Measurements from ENCODE around the gene CXCL12.
A peak's percentile ranks its signal among the peaks of the same experiment; 100 is the strongest.

Gene CXCL12

GRCh38 chr10:44424957-44425356 lies 40.1 kb upstream of the CXCL12 start:
- Mint-ChIP-seq H3K4me3 (no peak overlapping the region), H3K4me1 (peaks cover 31% of the 10 kb centered on the region), H3K36me3 (ENCODE audit: low read depth) (no peaks in the 10 kb centered on the region), H3K27ac (peak overlapping the region; percentile 23 to 87 (median 87)), H3K9me3 (peaks cover 12% of the 10 kb centered on the region), H3K27me3 (ENCODE audit: low read depth) (peaks cover 32% of the 10 kb centered on the region)
- no peak for TF ChIP-seq CTCF (IDR thresholded peaks at IDR 0.05; ENCODE audit: unreplicated experiment in 3 of 3)

- H3K4me1 Mint-ChIP-seq, result peaks cover 31% of the 10 kb centered on the region
- no peak overlapping the region for H3K4me3 Mint-ChIP-seq
- H3K27ac Mint-ChIP-seq, result peak overlapping the region in 2 of 3 experiments; percentile 23 to 87
- no peaks in the 10 kb centered on the region for H3K36me3 Mint-ChIP-seq (ENCODE audit: low read depth)
- no peak for TF ChIP-seq CTCF (IDR thresholded peaks at IDR 0.05; ENCODE audit: unreplicated experiment in 3 of 3)
- H3K27me3 Mint-ChIP-seq (ENCODE audit: low read depth), result peaks cover 36% of the 10 kb centered on the region
- peaks cover 6% of the 10 kb centered on the region for H3K9me3 Mint-ChIP-seq
These were observed 39.4 kb upstream of the CXCL12 start for GRCh38 chr10:44424298-44424697.

GRCh38 chr10:44422570-44423101 lies 37.7 kb upstream of the CXCL12 start:
- no peak overlapping the region for H3K4me3 Mint-ChIP-seq
- no peaks in the 10 kb centered on the region for H3K36me3 Mint-ChIP-seq (ENCODE audit: low read depth)
- peaks cover 39% of the 10 kb centered on the region for H3K27me3 Mint-ChIP-seq (ENCODE audit: low read depth)
- peak overlapping the region in 2 of 3 experiments; percentile 32 to 56 for H3K27ac Mint-ChIP-seq
- peaks cover 31% of the 10 kb centered on the region for H3K4me1 Mint-ChIP-seq
- H3K9me3 Mint-ChIP-seq, result no peaks in the 10 kb centered on the region
- no peak for TF ChIP-seq CTCF (IDR thresholded peaks at IDR 0.05; ENCODE audit: unreplicated experiment in 3 of 3)

- Mint-ChIP-seq H3K27me3 (ENCODE audit: low read depth) (peaks cover 44% of the 10 kb centered on the region), H3K27ac (peak overlapping the region in 1 of 3 experiments; percentile 56), H3K9me3 (no peaks in the 10 kb centered on the region), H3K36me3 (ENCODE audit: low read depth) (no peaks in the 10 kb centered on the region), H3K4me3 (no peak overlapping the region), H3K4me1 (peaks cover 31% of the 10 kb centered on the region)
- TF ChIP-seq CTCF (IDR thresholded peaks at IDR 0.05; ENCODE audit: unreplicated experiment in 3 of 3), result no peak
These were observed 37.3 kb upstream of the CXCL12 start for GRCh38 chr10:44422153-44422552.

- TF ChIP-seq CTCF (IDR thresholded peaks at IDR 0.05; ENCODE audit: unreplicated experiment in 3 of 3), result no peak
- Mint-ChIP-seq H3K27ac (peak overlapping the region in 1 of 3 experiments; percentile 66), H3K36me3 (ENCODE audit: low read depth) (no peaks in the 10 kb centered on the region), H3K9me3 (peaks cover 9% of the 10 kb centered on the region), H3K4me1 (peaks cover 34% of the 10 kb centered on the region), H3K27me3 (ENCODE audit: low read depth) (peaks cover 37% of the 10 kb centered on the region), H3K4me3 (no peak overlapping the region)
These were observed 35.1 kb upstream of the CXCL12 start for GRCh38 chr10:44419790-44420549.

- Mint-ChIP-seq H3K4me3 (no peak overlapping the region), H3K36me3 (ENCODE audit: low read depth) (no peaks in the 10 kb centered on the region)
These were observed 33.7 kb upstream of the CXCL12 start for GRCh38 chr10:44418637-44419036.

More at GRCh38 chr10:44418637-44419036, 33.7 kb upstream of the CXCL12 start:
- no peak for TF ChIP-seq CTCF (IDR thresholded peaks at IDR 0.05; ENCODE audit: unreplicated experiment in 3 of 3)
- Mint-ChIP-seq H3K4me1 (peaks cover 28% of the 10 kb centered on the region), H3K27me3 (ENCODE audit: low read depth) (peaks cover 30% of the 10 kb centered on the region), H3K9me3 (peaks cover 16% of the 10 kb centered on the region), H3K27ac (no peak overlapping the region)
